AG20443 (cell line): ENCODE data around the gene ACAP2.
"Not testable (repeated sequence)": the region's sequence is repeated elsewhere in the genome, so short reads cannot be mapped to it uniquely, and the experiment has no call there.

Experiments
- DNase-seq: peaks from one replicate; pipeline ENCODE4 v3.0.0; 2012; ENCODE audit warnings: low spot score, mixed read lengths

The ACAP2 gene

GRCh38 chr3:195241592-195242355 is 201.0 kb downstream of the ACAP2 start:
- no peak for DNase-seq

- DNase-seq, result no peak
Observed at GRCh38 chr3:195240939-195241338, 201.9 kb downstream of the ACAP2 start.

GRCh38 chr3:195240171-195240701 is 202.6 kb downstream of the ACAP2 start:
- no peak for DNase-seq

- no peak for DNase-seq
Observed at GRCh38 chr3:195239121-195239520, 203.7 kb downstream of the ACAP2 start.

GRCh38 chr3:195238586-195239118 is 204.2 kb downstream of the ACAP2 start:
- peak; percentile 47 for DNase-seq

- DNase-seq, result no peak
Observed at GRCh38 chr3:195238081-195238571, 204.7 kb downstream of the ACAP2 start.

GRCh38 chr3:195236801-195237570 is 205.8 kb downstream of the ACAP2 start:
- DNase-seq, result no peak

- DNase-seq, result no peak
Observed at GRCh38 chr3:195236076-195236798, 206.6 kb downstream of the ACAP2 start.

- no peak for DNase-seq
Observed at GRCh38 chr3:195230244-195230643, 212.6 kb downstream of the ACAP2 start.

GRCh38 chr3:195228886-195229285 is 213.9 kb downstream of the ACAP2 start:
- DNase-seq, result not testable (repeated sequence)

- no peak for DNase-seq
Observed at GRCh38 chr3:195227871-195228270, 214.9 kb downstream of the ACAP2 start.

- DNase-seq, result peak; percentile 27
Observed at GRCh38 chr3:195226900-195227447, 215.8 kb downstream of the ACAP2 start.

- DNase-seq, result no peak
Observed at GRCh38 chr3:195226445-195226844, 216.4 kb downstream of the ACAP2 start.

GRCh38 chr3:195224980-195225580 is 217.7 kb downstream of the ACAP2 start:
- no peak for DNase-seq
